Measurements from ENCODE around the gene SNX30.

- TF ChIP-seq TAF1 (conservative IDR thresholded peaks at IDR 0.05) (no peak), ZBTB33 (IDR thresholded peaks at IDR 0.05) (no peak), REST (IDR thresholded peaks at IDR 0.05) (no peak), CTCF (IDR thresholded peaks at IDR 0.05; ENCODE audit: low read depth, low read length, missing input control) (no peak), SP1 (IDR thresholded peaks at IDR 0.05) (no peak), YY1 (IDR thresholded peaks at IDR 0.05) (no peak), GABPA (IDR thresholded peaks at IDR 0.05 in 1 of 2, conservative IDR thresholded peaks at IDR 0.05 in 1 of 2) (no peak), MAX (IDR thresholded peaks at IDR 0.05) (no peak), JUND (IDR thresholded peaks at IDR 0.05) (no peak), FOXA1 (IDR thresholded peaks at IDR 0.05) (no peak), ATF3 (IDR thresholded peaks at IDR 0.05) (no peak), RAD21 (IDR thresholded peaks at IDR 0.05) (no peak)
Measured at GRCh38 chr9:112792670-112793069, 42.1 kb downstream of the SNX30 start.

Data from liver (tissue), 3 donors.